GM21528 (cell line): ENCODE data around the gene STRA8.

Source experiments
- ATAC-seq: cut with Tn5 transposase; IDR thresholded peaks from one replicate; pipeline ENCODE4 v1.9.1; 2021; ENCODE audit warnings: mild to moderate bottlenecking, moderate library complexity; ENCODE audit not compliant: unreplicated experiment, low FRiP score

STRA8 gene

GRCh38 chr7:135299235-135299634, 65.6 kb downstream of the STRA8 start:
- ATAC-seq: no peak

DNA sequence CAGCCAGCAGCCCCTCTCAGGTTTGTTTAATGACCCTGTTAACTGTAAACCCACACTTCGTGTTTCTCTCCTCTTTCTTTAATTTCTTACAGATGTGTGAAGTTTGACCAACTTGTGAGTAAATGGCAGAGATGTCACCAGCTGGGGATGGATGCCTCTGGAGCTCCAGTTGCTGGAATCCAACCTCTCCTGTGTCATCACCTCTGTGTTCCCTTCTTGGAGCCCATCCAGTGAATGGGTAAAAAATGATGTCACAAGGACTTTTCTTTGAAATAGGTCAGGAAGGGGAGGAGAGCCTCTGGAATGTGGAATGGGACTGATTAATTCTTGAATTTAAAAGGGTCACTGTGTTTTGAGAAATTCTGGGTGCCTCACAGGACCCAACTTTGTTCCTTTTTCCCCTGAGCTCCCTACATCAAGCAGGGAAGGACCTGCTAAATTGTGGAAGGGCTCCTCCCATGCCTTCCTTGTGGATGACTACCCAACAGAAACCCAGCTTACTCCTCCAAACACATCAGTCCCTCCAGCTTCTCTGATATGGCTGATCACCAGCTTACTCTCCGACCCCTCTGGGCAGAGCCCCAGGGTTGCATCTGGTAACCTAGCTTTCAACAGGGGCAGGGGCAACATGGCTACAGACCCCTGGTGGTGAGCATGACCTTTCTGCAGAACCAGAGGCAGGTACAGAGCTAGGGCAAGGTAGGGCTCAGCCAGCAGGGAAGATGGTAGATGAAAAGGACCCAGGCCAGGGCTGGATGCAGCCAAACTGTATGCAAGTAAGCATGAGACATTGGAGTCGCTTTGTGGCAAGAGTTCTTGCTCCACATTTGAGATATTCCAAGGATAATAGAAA, 67.5 kb downstream of the STRA8 start:
- no peak for ATAC-seq
